Natural killer cell (primary cell): Measurements from ENCODE around the gene MAML3. TPM values are rescaled to one million over a fixed set of nuclear protein-coding genes. Genes with fewer than 3 reads are reported as not detected.
A peak's percentile ranks its signal among the peaks of the same experiment; 100 is the strongest.

Experiments
- ATAC-seq, 3 donors: fragments of 150-1000 bp in 2 of 3; fragments of 200-7000 bp in 1 of 3; cut with Tn5 transposase; 1 replicate in 1 of 3; 2 replicates in 2 of 3; pipeline ENCODE4 v1.10.0; 2021; ENCODE audit warnings: mild to moderate bottlenecking in 2 of 3, moderate library complexity in 2 of 3
- DNase-seq, 2 donors: peaks; one replicate each; pipeline versions ENCODE4 v3.0.0 to v3.0.0-alpha.2; 2013 to 2021; ENCODE audit warnings: mixed read lengths in 1 of 2
- H3K27ac ChIP-seq: one replicate; pipeline ENCODE4 v1.5.1; 2013; ENCODE audit warnings: mild to moderate bottlenecking, low read length
- H3K27me3 ChIP-seq: one replicate; pipeline ENCODE4 v1.6.1; 2013; ENCODE audit warnings: low read length; ENCODE audit not compliant: control insufficient read depth, insufficient read depth
- H3K36me3 ChIP-seq: one replicate; pipeline ENCODE4 v1.6.1; 2013; ENCODE audit warnings: low read length; ENCODE audit not compliant: control insufficient read depth, insufficient read depth
- H3K4me1 ChIP-seq: one replicate; pipeline ENCODE4 v1.6.1; 2013; ENCODE audit warnings: low read length; ENCODE audit not compliant: control insufficient read depth, insufficient read depth
- H3K4me3 ChIP-seq: one replicate; pipeline ENCODE4 v1.5.1; 2013; ENCODE audit warnings: low read length
- H3K9me3 ChIP-seq: one replicate; pipeline ENCODE4 v1.6.1; 2013; ENCODE audit warnings: low read length; ENCODE audit not compliant: control insufficient read depth, insufficient read depth
- H3K27ac Mint-ChIP-seq, 2 donors: one replicate each; pipeline ENCODE4 v1.8.0; 2022; ENCODE audit warnings: mild to moderate bottlenecking in 2 of 2, mixed read lengths in 2 of 2, moderate library complexity in 1 of 2
- H3K27me3 Mint-ChIP-seq, 2 donors: one replicate each; pipeline ENCODE4 v1.8.0; 2022; ENCODE audit warnings: low read depth in 2 of 2, mixed read lengths in 2 of 2
- H3K36me3 Mint-ChIP-seq: one replicate; pipeline ENCODE4 v1.8.0; 2022; ENCODE audit warnings: mixed read lengths
- H3K4me1 Mint-ChIP-seq, 2 donors: one replicate each; pipeline ENCODE4 v1.8.0; 2022; ENCODE audit warnings: mixed read lengths in 2 of 2
- H3K4me3 Mint-ChIP-seq: one replicate; pipeline ENCODE4 v1.8.0; 2022; ENCODE audit warnings: mild to moderate bottlenecking, moderate library complexity, mixed read lengths
- H3K9me3 Mint-ChIP-seq, 2 donors: one replicate each; pipeline ENCODE4 v1.8.0; 2022; ENCODE audit warnings: mixed read lengths in 2 of 2
- WGBS: methylation state at CpG from one replicate; pipeline ENCODE4 v1.1.7; 2013; ENCODE audit warnings: missing lambda C conversion rate; ENCODE audit not compliant: insufficient coverage; 5-methylcytosine and 5-hydroxymethylcytosine counted together
- intact Hi-C: fragments of 100-400 bp; cut with micrococcal nuclease; formaldehyde crosslinking; loops from one replicate; pipeline ENCODE4 v1.14.2; 2022
- total RNA-seq, 4 donors: library from RNA; stranded (reverse); fragments of 120-200 nt in 1 of 4; gene quantifications; one replicate each; pipeline versions ENCODE4 v1.2.3 to v1.2.4, GENCODE V29; 2013 to 2022
- TF ChIP-seq, protein P1 (sequence below): fragments of 200-600 bp; IDR thresholded peaks from one replicate; pipeline ENCODE4 v1.8.0; 2022; ENCODE audit warnings: antibody characterized with exemption

MAML3 gene
- total RNA-seq, 3 donors from 2014 or later (not counting 1 experiment from before 2014, with no cell fraction given): 1.7 to 5.6 (median 2.8) TPM

GRCh38 chr4:140046543-140046942, 107.4 kb downstream of the MAML3 start:
- WGBS: 79% methylated on average over 5 of the region's 6 CpGs
- intact Hi-C loops: no loop called here
- H3K27ac Mint-ChIP-seq: no peak overlapping the region

DNA sequence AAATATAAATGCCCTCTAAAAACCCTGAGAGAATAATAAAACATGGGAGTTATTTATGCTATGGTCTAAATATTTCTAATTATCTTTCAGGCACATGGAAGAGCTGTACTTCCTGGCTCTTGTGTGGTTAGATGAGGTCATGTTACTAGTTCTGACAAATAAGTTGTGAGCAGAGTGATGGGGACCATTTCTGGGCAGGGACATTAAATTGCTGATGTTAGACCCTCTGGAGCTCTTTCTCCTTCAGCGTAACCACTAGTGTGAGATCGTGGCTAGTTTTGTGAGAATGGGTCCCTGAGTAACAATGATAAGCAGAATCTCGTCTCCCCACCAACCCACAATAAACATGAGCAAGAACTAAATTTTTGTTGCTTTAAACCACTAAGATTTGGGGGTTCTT, 108.0 kb downstream of the MAML3 start:
- peaks cover 23 to 53% of the 10 kb centered on the region in 2 donors for H3K27me3 Mint-ChIP-seq
- Histone ChIP-seq H3K27ac (no peak overlapping the region), H3K27me3 (no peaks in the 10 kb centered on the region), H3K36me3 (no peaks in the 10 kb centered on the region), H3K4me1 (peaks cover 17% of the 10 kb centered on the region), H3K9me3 (no peaks in the 10 kb centered on the region), H3K4me3 (no peak overlapping the region)
- H3K9me3 Mint-ChIP-seq: no peaks in the 10 kb centered on the region
- H3K36me3 Mint-ChIP-seq: no peaks in the 10 kb centered on the region
- H3K4me3 Mint-ChIP-seq: no peak overlapping the region
- DNase-seq (no peak), ATAC-seq (no peak)
- TF ChIP-seq, protein P1, sequence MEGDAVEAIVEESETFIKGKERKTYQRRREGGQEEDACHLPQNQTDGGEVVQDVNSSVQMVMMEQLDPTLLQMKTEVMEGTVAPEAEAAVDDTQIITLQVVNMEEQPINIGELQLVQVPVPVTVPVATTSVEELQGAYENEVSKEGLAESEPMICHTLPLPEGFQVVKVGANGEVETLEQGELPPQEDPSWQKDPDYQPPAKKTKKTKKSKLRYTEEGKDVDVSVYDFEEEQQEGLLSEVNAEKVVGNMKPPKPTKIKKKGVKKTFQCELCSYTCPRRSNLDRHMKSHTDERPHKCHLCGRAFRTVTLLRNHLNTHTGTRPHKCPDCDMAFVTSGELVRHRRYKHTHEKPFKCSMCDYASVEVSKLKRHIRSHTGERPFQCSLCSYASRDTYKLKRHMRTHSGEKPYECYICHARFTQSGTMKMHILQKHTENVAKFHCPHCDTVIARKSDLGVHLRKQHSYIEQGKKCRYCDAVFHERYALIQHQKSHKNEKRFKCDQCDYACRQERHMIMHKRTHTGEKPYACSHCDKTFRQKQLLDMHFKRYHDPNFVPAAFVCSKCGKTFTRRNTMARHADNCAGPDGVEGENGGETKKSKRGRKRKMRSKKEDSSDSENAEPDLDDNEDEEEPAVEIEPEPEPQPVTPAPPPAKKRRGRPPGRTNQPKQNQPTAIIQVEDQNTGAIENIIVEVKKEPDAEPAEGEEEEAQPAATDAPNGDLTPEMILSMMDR: no peak
- H3K27ac Mint-ChIP-seq: no peak overlapping the region
- WGBS: 83% methylated on average over 1 of the region's 3 CpGs
- peaks cover 15 to 17% of the 10 kb centered on the region in 2 donors for H3K4me1 Mint-ChIP-seq
- intact Hi-C loops: no loop called here

More at GRCh38 chr4:140046543-140046942, 107.4 kb downstream of the MAML3 start:
- H3K4me3 ChIP-seq: no peak overlapping the region
- no peaks in the 10 kb centered on the region for H3K36me3 ChIP-seq
- H3K27me3 ChIP-seq: no peaks in the 10 kb centered on the region
- ATAC-seq (no peak), DNase-seq (no peak)
- H3K4me1 Mint-ChIP-seq: peaks cover 15 to 17% of the 10 kb centered on the region in 2 donors
- no peak overlapping the region for H3K4me3 Mint-ChIP-seq
- no peaks in the 10 kb centered on the region for H3K9me3 ChIP-seq
- H3K27ac ChIP-seq: no peak overlapping the region
- peaks cover 22 to 53% of the 10 kb centered on the region in 2 donors for H3K27me3 Mint-ChIP-seq
- H3K9me3 Mint-ChIP-seq: no peaks in the 10 kb centered on the region
- peaks cover 17% of the 10 kb centered on the region for H3K4me1 ChIP-seq
- TF ChIP-seq, protein P1: no peak
- H3K36me3 Mint-ChIP-seq: no peaks in the 10 kb centered on the region

DNA sequence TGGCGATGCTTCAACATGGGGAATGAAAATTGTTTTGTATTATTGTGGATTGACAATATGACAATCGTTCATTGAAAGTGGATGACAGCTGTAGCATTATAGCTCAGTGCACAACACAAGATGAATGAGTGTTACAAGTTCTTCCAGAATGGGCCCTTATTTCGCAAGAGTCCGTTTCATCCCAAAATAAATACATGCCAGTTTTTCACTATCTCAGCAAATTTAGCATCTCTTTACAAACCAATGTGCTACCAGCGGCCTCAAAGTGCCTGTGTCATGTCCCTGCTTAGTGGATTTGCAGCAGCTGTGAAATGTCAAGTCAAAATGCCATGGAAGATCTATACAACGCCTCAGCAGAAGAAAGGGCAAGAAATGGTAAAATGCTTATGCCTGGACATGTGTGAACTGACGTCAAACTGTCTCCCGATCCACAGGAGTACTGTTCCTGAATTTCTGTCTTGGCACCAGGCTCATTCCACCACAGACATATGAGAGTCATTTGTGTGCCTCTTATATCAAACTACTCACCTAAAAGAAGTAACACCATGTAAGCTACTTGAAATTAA, 109.6 kb downstream of the MAML3 start:
- no peaks in the 10 kb centered on the region for H3K9me3 Mint-ChIP-seq
- 89% methylated on average over 8 of the region's 8 CpGs for WGBS
- H3K4me3 ChIP-seq: no peak overlapping the region
- H3K4me3 Mint-ChIP-seq: no peak overlapping the region
- TF ChIP-seq, protein P1: no peak
- no peak overlapping the region for H3K27ac Mint-ChIP-seq
- H3K27me3 ChIP-seq: no peaks in the 10 kb centered on the region
- peaks cover 10% of the 10 kb centered on the region in 2 donors for H3K4me1 Mint-ChIP-seq
- no peaks in the 10 kb centered on the region for H3K36me3 Mint-ChIP-seq
- intact Hi-C loops: no loop called here
- DNase-seq (no peak), ATAC-seq (no peak)
- H3K36me3 ChIP-seq: no peaks in the 10 kb centered on the region
- no peaks in the 10 kb centered on the region for H3K9me3 ChIP-seq
- peaks cover 26 to 37% of the 10 kb centered on the region in 2 donors for H3K27me3 Mint-ChIP-seq
- H3K4me1 ChIP-seq: peaks cover 10% of the 10 kb centered on the region
- H3K27ac ChIP-seq: no peak overlapping the region

GRCh38 chr4:140042634-140043033, 111.3 kb downstream of the MAML3 start:
- ATAC-seq: no peak

More at GRCh38 chr4:140042634-140043033, 111.3 kb downstream of the MAML3 start:
- Histone ChIP-seq H3K36me3 (no peaks in the 10 kb centered on the region), H3K27me3 (no peaks in the 10 kb centered on the region), H3K27ac (no peak overlapping the region), H3K4me1 (peaks cover 4% of the 10 kb centered on the region), H3K4me3 (no peak overlapping the region), H3K9me3 (no peaks in the 10 kb centered on the region)
- H3K4me3 Mint-ChIP-seq: no peak overlapping the region
- intact Hi-C loops: no loop called here
- no peaks in the 10 kb centered on the region for H3K9me3 Mint-ChIP-seq
- no peaks in the 10 kb centered on the region for H3K4me1 Mint-ChIP-seq
- 35% methylated on average over 4 of the region's 4 CpGs for WGBS
- H3K27me3 Mint-ChIP-seq: peaks cover 17 to 26% of the 10 kb centered on the region in 2 donors
- no peak overlapping the region for H3K27ac Mint-ChIP-seq
- peak in 1 of 2 donors; percentile 34 for DNase-seq
- no peaks in the 10 kb centered on the region for H3K36me3 Mint-ChIP-seq
- TF ChIP-seq, protein P1: no peak
